ENCODE results near the gene CDS2.

CDS2 gene

DNA sequence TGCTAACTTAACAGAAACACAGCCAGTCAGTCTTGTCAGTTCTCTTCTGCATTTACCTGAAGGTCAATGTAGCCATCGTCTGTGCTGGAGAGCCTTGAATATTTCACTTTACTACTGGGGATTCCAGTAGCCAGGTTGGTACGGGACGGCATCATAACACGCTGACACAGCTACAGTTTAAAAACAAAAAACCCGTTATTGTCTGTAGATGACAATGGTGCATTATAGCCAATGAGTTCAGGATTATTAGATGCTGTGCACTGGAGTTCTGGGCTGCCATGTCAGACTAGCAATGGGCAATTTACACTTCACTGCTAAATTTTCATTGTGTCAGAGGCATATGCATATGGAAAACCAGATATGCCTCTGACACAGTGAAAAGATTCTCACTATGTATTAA is 17.5 kb upstream of the CDS2 start:
- Histone ChIP-seq H3K9me3 (replicated peaks in 1 of 2; ENCODE audit: control insufficient read depth in 2 of 2, insufficient read depth in 1 of 2, low read depth in 1 of 2, low read length in 2 of 2) (no peaks in the 10 kb centered on the region), H3K4me1 (ENCODE audit: control insufficient read depth in 2 of 2, insufficient read depth in 1 of 2, low read depth in 1 of 2, low read length in 2 of 2) (peaks cover 0 to 4% of the 10 kb centered on the region in 2 donors), H3K27me3 (ENCODE audit: control insufficient read depth in 3 of 3, insufficient read depth in 3 of 3, low read depth in 1 of 3, low read length in 3 of 3) (no peaks in the 10 kb centered on the region), H4K8ac (ENCODE audit: low read depth, low read length) (no peak overlapping the region), H2AFZ (ENCODE audit: low read length) (no peak overlapping the region), H2BK120ac (ENCODE audit: low read depth, low read length) (no peak overlapping the region), H3K4me3 (ENCODE audit: low read length in 2 of 2) (no peak overlapping the region), H3K36me3 (replicated peaks in 1 of 2; ENCODE audit: control insufficient read depth in 2 of 2, insufficient read depth in 2 of 2, low read length in 2 of 2) (peaks cover 14 to 79% of the 10 kb centered on the region in 2 donors), H3K79me1 (ENCODE audit: low read depth, low read length) (peaks cover 8% of the 10 kb centered on the region), H3K4ac (ENCODE audit: low read length) (no peak overlapping the region), H2BK12ac (ENCODE audit: low read length) (no peak overlapping the region), H2AK5ac (ENCODE audit: low read depth, low read length) (no peak overlapping the region), H2BK5ac (ENCODE audit: low read length) (no peak overlapping the region), H3K27ac (replicated peaks; ENCODE audit: low read length) (no peak overlapping the region), H3K23ac (ENCODE audit: low read depth, low read length, poor library complexity) (no peak overlapping the region), H3K9ac (ENCODE audit: low read depth, low read length, poor library complexity) (no peak overlapping the region), H2BK15ac (ENCODE audit: low read length) (no peak overlapping the region), H3K4me2 (ENCODE audit: insufficient read depth, low read length, poor library complexity, severe bottlenecking) (no peak overlapping the region), H4K91ac (ENCODE audit: low read depth, low read length, poor library complexity) (no peak overlapping the region), H3K18ac (ENCODE audit: low read length) (no peak overlapping the region), H3K14ac (ENCODE audit: low read length) (no peak overlapping the region)
- no peak for DNase-seq (ENCODE audit: low spot score)
- no CpG with 5 or more reads among the region's 5 CpGs for WGBS, 2 donors (ENCODE audit: extremely low coverage in 2 of 2, insufficient read length in 2 of 2, insufficient replicate concordance in 1 of 2)

DNA sequence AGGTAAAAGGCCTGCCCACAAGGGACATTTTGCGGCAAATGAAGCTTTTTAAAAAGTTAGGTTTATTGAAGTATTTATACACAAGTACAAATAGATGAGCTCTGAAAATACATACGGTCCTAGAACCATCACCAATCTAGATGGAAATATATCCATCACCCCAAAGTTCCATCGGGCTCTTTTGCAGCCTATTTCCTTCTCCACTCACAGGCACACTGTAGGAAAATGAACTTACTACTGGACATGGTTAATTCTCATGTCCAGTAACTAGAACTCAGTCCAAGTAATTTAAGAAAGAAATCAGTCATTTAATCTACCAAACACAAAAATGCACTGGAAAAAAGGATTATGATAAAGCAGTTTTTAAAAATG is 13.2 kb upstream of the CDS2 start:
- no peak overlapping the region for H2BK15ac ChIP-seq (ENCODE audit: low read length)
- H4K91ac ChIP-seq (ENCODE audit: low read depth, low read length, poor library complexity), result no peak overlapping the region
- H3K18ac ChIP-seq (ENCODE audit: low read length), result no peak overlapping the region
- peak overlapping the region; percentile 92 to 97 for H3K4me3 ChIP-seq (ENCODE audit: low read length in 2 of 2)
- peak overlapping the region; percentile 75 for H2AK5ac ChIP-seq (ENCODE audit: low read depth, low read length)
- H3K27ac ChIP-seq (replicated peaks; ENCODE audit: low read length), result peak overlapping the region; percentile 89
- no peak overlapping the region for H2BK120ac ChIP-seq (ENCODE audit: low read depth, low read length)
- no peak overlapping the region for H4K8ac ChIP-seq (ENCODE audit: low read depth, low read length)
- peaks cover 7% of the 10 kb centered on the region for H3K79me1 ChIP-seq (ENCODE audit: low read depth, low read length)
- peak overlapping the region; percentile 75 for H2BK5ac ChIP-seq (ENCODE audit: low read length)
- no peak overlapping the region for H3K14ac ChIP-seq (ENCODE audit: low read length)
- peaks cover 0 to 22% of the 10 kb centered on the region in 2 donors for H3K4me1 ChIP-seq (ENCODE audit: control insufficient read depth in 2 of 2, insufficient read depth in 1 of 2, low read depth in 1 of 2, low read length in 2 of 2)
- peaks cover 27 to 81% of the 10 kb centered on the region in 2 donors for H3K36me3 ChIP-seq (replicated peaks in 1 of 2; ENCODE audit: control insufficient read depth in 2 of 2, insufficient read depth in 2 of 2, low read length in 2 of 2)
- H3K9ac ChIP-seq (ENCODE audit: low read depth, low read length, poor library complexity), result no peak overlapping the region
- peak overlapping the region; percentile 78 for H3K4me2 ChIP-seq (ENCODE audit: insufficient read depth, low read length, poor library complexity, severe bottlenecking)
- no CpG with 5 or more reads among the region's 3 CpGs for WGBS, 2 donors (ENCODE audit: extremely low coverage in 2 of 2, insufficient read length in 2 of 2, insufficient replicate concordance in 1 of 2)
- H3K27me3 ChIP-seq (ENCODE audit: control insufficient read depth in 3 of 3, insufficient read depth in 3 of 3, low read depth in 1 of 3, low read length in 3 of 3), result no peaks in the 10 kb centered on the region
- DNase-seq (ENCODE audit: low spot score), result no peak
- H3K4ac ChIP-seq (ENCODE audit: low read length), result no peak overlapping the region
- H3K9me3 ChIP-seq (replicated peaks in 1 of 2; ENCODE audit: control insufficient read depth in 2 of 2, insufficient read depth in 1 of 2, low read depth in 1 of 2, low read length in 2 of 2), result no peaks in the 10 kb centered on the region
- no peak overlapping the region for H2BK12ac ChIP-seq (ENCODE audit: low read length)
- H2AFZ ChIP-seq (ENCODE audit: low read length), result peak overlapping the region; percentile 94
- no peak overlapping the region for H3K23ac ChIP-seq (ENCODE audit: low read depth, low read length, poor library complexity)

- Histone ChIP-seq H2BK5ac (ENCODE audit: low read length) (no peak overlapping the region), H2BK12ac (ENCODE audit: low read length) (no peak overlapping the region), H3K4ac (ENCODE audit: low read length) (no peak overlapping the region), H3K27me3 (ENCODE audit: control insufficient read depth in 3 of 3, insufficient read depth in 3 of 3, low read depth in 1 of 3, low read length in 3 of 3) (no peaks in the 10 kb centered on the region), H2BK120ac (ENCODE audit: low read depth, low read length) (no peak overlapping the region), H3K14ac (ENCODE audit: low read length) (no peak overlapping the region), H4K8ac (ENCODE audit: low read depth, low read length) (no peak overlapping the region), H3K36me3 (replicated peaks in 1 of 2; ENCODE audit: control insufficient read depth in 2 of 2, insufficient read depth in 2 of 2, low read length in 2 of 2) (peaks cover 23 to 78% of the 10 kb centered on the region in 2 donors), H3K79me1 (ENCODE audit: low read depth, low read length) (peaks cover 11% of the 10 kb centered on the region), H2AK5ac (ENCODE audit: low read depth, low read length) (no peak overlapping the region), H3K23ac (ENCODE audit: low read depth, low read length, poor library complexity) (no peak overlapping the region), H4K91ac (ENCODE audit: low read depth, low read length, poor library complexity) (no peak overlapping the region), H3K4me3 (ENCODE audit: low read length in 2 of 2) (no peak overlapping the region), H3K27ac (replicated peaks; ENCODE audit: low read length) (no peak overlapping the region), H3K4me2 (ENCODE audit: insufficient read depth, low read length, poor library complexity, severe bottlenecking) (no peak overlapping the region), H2AFZ (ENCODE audit: low read length) (no peak overlapping the region), H2BK15ac (ENCODE audit: low read length) (no peak overlapping the region), H3K9ac (ENCODE audit: low read depth, low read length, poor library complexity) (no peak overlapping the region), H3K18ac (ENCODE audit: low read length) (no peak overlapping the region), H3K4me1 (ENCODE audit: control insufficient read depth in 2 of 2, insufficient read depth in 1 of 2, low read depth in 1 of 2, low read length in 2 of 2) (peaks cover 0 to 22% of the 10 kb centered on the region in 2 donors), H3K9me3 (replicated peaks in 1 of 2; ENCODE audit: control insufficient read depth in 2 of 2, insufficient read depth in 1 of 2, low read depth in 1 of 2, low read length in 2 of 2) (no peaks in the 10 kb centered on the region)
- DNase-seq (ENCODE audit: low spot score), result no peak
- WGBS, 2 donors (ENCODE audit: extremely low coverage in 2 of 2, insufficient read length in 2 of 2, insufficient replicate concordance in 1 of 2), result no CpG with 5 or more reads among the region's 3 CpGs
Observed at GRCh38 chr20:5114403-5114802, 12.4 kb upstream of the CDS2 start.

GRCh38 chr20:5116875-5117274 is 9.9 kb upstream of the CDS2 start:
- H4K91ac ChIP-seq (ENCODE audit: low read depth, low read length, poor library complexity), result no peak overlapping the region
- no peak overlapping the region for H2BK120ac ChIP-seq (ENCODE audit: low read depth, low read length)
- no peak overlapping the region for H3K27ac ChIP-seq (replicated peaks; ENCODE audit: low read length)
- DNase-seq (ENCODE audit: low spot score), result no peak
- H3K9me3 ChIP-seq (replicated peaks in 1 of 2; ENCODE audit: control insufficient read depth in 2 of 2, insufficient read depth in 1 of 2, low read depth in 1 of 2, low read length in 2 of 2), result no peaks in the 10 kb centered on the region
- no peak overlapping the region for H3K4ac ChIP-seq (ENCODE audit: low read length)
- H3K18ac ChIP-seq (ENCODE audit: low read length), result no peak overlapping the region
- H3K14ac ChIP-seq (ENCODE audit: low read length), result no peak overlapping the region
- H3K36me3 ChIP-seq (replicated peaks in 1 of 2; ENCODE audit: control insufficient read depth in 2 of 2, insufficient read depth in 2 of 2, low read length in 2 of 2), result peaks cover 20 to 58% of the 10 kb centered on the region in 2 donors
- H3K4me1 ChIP-seq (ENCODE audit: control insufficient read depth in 2 of 2, insufficient read depth in 1 of 2, low read depth in 1 of 2, low read length in 2 of 2), result peaks cover 0 to 22% of the 10 kb centered on the region in 2 donors
- no peaks in the 10 kb centered on the region for H3K27me3 ChIP-seq (ENCODE audit: control insufficient read depth in 3 of 3, insufficient read depth in 3 of 3, low read depth in 1 of 3, low read length in 3 of 3)
- H4K8ac ChIP-seq (ENCODE audit: low read depth, low read length), result no peak overlapping the region
- no peak overlapping the region for H2BK15ac ChIP-seq (ENCODE audit: low read length)
- peaks cover 14% of the 10 kb centered on the region for H3K79me1 ChIP-seq (ENCODE audit: low read depth, low read length)
- H3K23ac ChIP-seq (ENCODE audit: low read depth, low read length, poor library complexity), result no peak overlapping the region
- H3K9ac ChIP-seq (ENCODE audit: low read depth, low read length, poor library complexity), result no peak overlapping the region
- H2AK5ac ChIP-seq (ENCODE audit: low read depth, low read length), result no peak overlapping the region
- H2BK12ac ChIP-seq (ENCODE audit: low read length), result no peak overlapping the region
- H2AFZ ChIP-seq (ENCODE audit: low read length), result no peak overlapping the region
- no peak overlapping the region for H2BK5ac ChIP-seq (ENCODE audit: low read length)
- WGBS, 2 donors (ENCODE audit: extremely low coverage in 2 of 2, insufficient read length in 2 of 2, insufficient replicate concordance in 1 of 2), result no CpG with 5 or more reads among the region's 3 CpGs
- H3K4me2 ChIP-seq (ENCODE audit: insufficient read depth, low read length, poor library complexity, severe bottlenecking), result no peak overlapping the region
- peak overlapping the region in 1 of 2 donors; percentile 78 for H3K4me3 ChIP-seq (ENCODE audit: low read length in 2 of 2)

Measured in neuronal stem cell (in vitro differentiated cells).